Glomerular visceral epithelial cell (primary cell): Measurements from ENCODE around the gene HOXD10.

Experiments
- DNase-seq: peaks from one replicate; pipeline ENCODE4 v3.0.0-alpha.2; 2016; ENCODE audit errors: extremely low spot score

The HOXD10 gene

GRCh38 chr2:176151442-176152287 is 35.1 kb downstream of the HOXD10 start, which contains the start of gene HOXD4:
Gene HOXD4 (plus strand): TSS chr2:176151550. CDS start chr2:176151634, 84 bp downstream.
- peak; percentile 65 for DNase-seq

GRCh38 chr2:176152350-176153181 is 36.0 kb downstream of the HOXD10 start:
- peak; percentile 66 for DNase-seq

GRCh38 chr2:176154576-176155252 is 38.1 kb downstream of the HOXD10 start:
- no peak for DNase-seq

GRCh38 chr2:176155356-176156044 is 38.9 kb downstream of the HOXD10 start:
- no peak for DNase-seq

- DNase-seq = no peak
These were observed 39.8 kb downstream of the HOXD10 start for GRCh38 chr2:176156301-176156806.

- no peak for DNase-seq
These were observed 40.4 kb downstream of the HOXD10 start, which contains the start of gene HOXD3 for GRCh38 chr2:176156807-176157498. Gene HOXD3 (plus strand): TSS chr2:176157307. CDS start chr2:176169115, 11,808 bp downstream.

- DNase-seq = peak; percentile 44
These were observed 41.1 kb downstream of the HOXD10 start for GRCh38 chr2:176157499-176158185.

- no peak for DNase-seq
These were observed 41.6 kb downstream of the HOXD10 start for GRCh38 chr2:176158186-176158591.

GRCh38 chr2:176158855-176159662 is 42.5 kb downstream of the HOXD10 start:
- no peak for DNase-seq

GRCh38 chr2:176159663-176160250 is 43.2 kb downstream of the HOXD10 start:
- DNase-seq = no peak

GRCh38 chr2:176160251-176160985 is 43.8 kb downstream of the HOXD10 start:
- DNase-seq = no peak

- DNase-seq = no peak
These were observed 44.6 kb downstream of the HOXD10 start for GRCh38 chr2:176160986-176161824.

GRCh38 chr2:176161825-176162626 is 45.4 kb downstream of the HOXD10 start:
- DNase-seq = no peak

- DNase-seq = no peak
These were observed 46.5 kb downstream of the HOXD10 start for GRCh38 chr2:176162911-176163671.

GRCh38 chr2:176163672-176164056 is 47.1 kb downstream of the HOXD10 start:
- no peak for DNase-seq
